ENCODE results near the gene RNU5B-1. TPM values are rescaled to one million over a fixed set of nuclear protein-coding genes. Genes with fewer than 3 reads are reported as not detected.

RNU5B-1 gene
- total and polyA plus RNA-seq, 9 of the 15 experiments (the other 6 are each of a cell fraction or from before 2014, with no cell fraction given): 14.2 TPM; not detected in 8

- BruUV-seq (replicated peaks): no TSS peak
Observed at GRCh38 chr15:65329288-65329983, 25.0 kb downstream of the RNU5B-1 start.

GRCh38 chr15:65329984-65330735 is 25.7 kb downstream of the RNU5B-1 start:
- H3K27ac ChIP-seq (ENCODE audit: extremely low read depth, low read depth, low read length): no peak overlapping the region
- ATAC-seq (no peak; the same call in 2 of the 3 replicates), FAIRE-seq (no peak), DNase-seq (ENCODE audit: extremely low read depth in 1 of 4, low spot score in 3 of 4) (no peak)
- 3% methylated on average over 15 of the region's 18 CpGs for WGBS (ENCODE audit: insufficient coverage, low coverage, missing lambda C conversion rate)
- H2AFZ ChIP-seq (ENCODE audit: low read depth, low read length): no peak overlapping the region
- peaks cover 9% of the 10 kb centered on the region; the same call in 1 of the 2 replicates for H4K20me1 ChIP-seq (replicated peaks; ENCODE audit: control insufficient read depth, insufficient read depth, low read length)
- no peak overlapping the region for H3K4me3 ChIP-seq
- no peak overlapping the region for H3K4me2 ChIP-seq (ENCODE audit: insufficient read depth, low read length)
- peaks cover 0 to 34% of the 10 kb centered on the region in 2 experiments; a peak in 2 of 5 replicates for H3K4me1 ChIP-seq (replicated peaks in 1 of 2; ENCODE audit: control insufficient read depth in 2 of 2, insufficient read depth in 2 of 2, low read length in 2 of 2)
- intact Hi-C loops (cut with micrococcal nuclease) (no loop called here), in situ Hi-C loops (cut with MboI) (no loop called here)
- H3K9me1 ChIP-seq (ENCODE audit: control insufficient read depth, insufficient read depth, low read length): no peaks in the 10 kb centered on the region
- H3K36me3 ChIP-seq (ENCODE audit: control insufficient read depth, insufficient read depth, low read length): no peaks in the 10 kb centered on the region
- no peaks in the 10 kb centered on the region for H3K79me2 ChIP-seq (ENCODE audit: control insufficient read depth, insufficient read depth, low read length)
- ChIA-PET CTCF (ENCODE audit: low intra/inter-chr PET ratio) (no interaction called here), POLR2A (interaction anchor here (1.3 to 3.6 kb wide), 2 partner anchors 11 to 25 kb away, joined by 3 to 20 read pairs; partner anchors contain the start of gene RNU5B-1)
- 0 out of 4 replicates have a peak overlapping the region, but pooled peaks of 1 of the 2 experiments have one; percentile 19 for H3K9ac ChIP-seq (ENCODE audit: insufficient read depth in 1 of 2, low read depth in 2 of 2, low read length in 2 of 2)
- no peaks in the 10 kb centered on the region for H3K9me3 ChIP-seq (replicated peaks; ENCODE audit: control insufficient read depth, insufficient read depth, low read depth, low read length)
- BruUV-seq (replicated peaks): no TSS peak
- peaks cover 41 to 66% of the 10 kb centered on the region in 2 experiments for H3K27me3 ChIP-seq (ENCODE audit: control insufficient read depth in 2 of 2, insufficient read depth in 2 of 2, low read length in 2 of 2)
- TF ChIP-seq ZFP36 (IDR thresholded peaks at IDR 0.05; ENCODE audit: low read depth, low read length, partially characterized antibody): peak; percentile 87
- peak in 1 of 2 experiments; percentile 80 for TF ChIP-seq E2F6 (IDR thresholded peaks at IDR 0.05; ENCODE audit: borderline replicate concordance in 1 of 2, extremely low read depth in 1 of 2, insufficient read depth in 1 of 2, insufficient read length in 1 of 2, low read depth in 1 of 2, low read length in 1 of 2, poor library complexity in 1 of 2, severe bottlenecking in 1 of 2)
- no peak for TF ChIP-seq ID3 (CRISPR knock-in tag; IDR thresholded peaks at IDR 0.05)
- no peak for TF ChIP-seq ID3 (tag; IDR thresholded peaks at IDR 0.05)
- TF ChIP-seq KDM1A (IDR thresholded peaks at IDR 0.05): peak in 1 of 2 experiments; percentile 61; a peak in 2 of 4 replicates
- TF ChIP-seq MAX (CRISPR knock-in tag; IDR thresholded peaks at IDR 0.05): peak; percentile 57
- TF ChIP-seq CBX8 (IDR thresholded peaks at IDR 0.05; ENCODE audit: borderline replicate concordance, extremely low read depth, low read depth, low read length, poor library complexity, severe bottlenecking): no peak

More at GRCh38 chr15:65329288-65329983, 25.0 kb downstream of the RNU5B-1 start:
- Histone ChIP-seq H2AFZ (ENCODE audit: low read depth, low read length) (no peak overlapping the region), H3K4me3 (no peak overlapping the region), H3K4me2 (ENCODE audit: insufficient read depth, low read length) (no peak overlapping the region), H4K20me1 (replicated peaks; ENCODE audit: control insufficient read depth, insufficient read depth, low read length) (peaks cover 9% of the 10 kb centered on the region; the same call in 1 of the 2 replicates), H3K9me3 (replicated peaks; ENCODE audit: control insufficient read depth, insufficient read depth, low read depth, low read length) (no peaks in the 10 kb centered on the region), H3K9me1 (ENCODE audit: control insufficient read depth, insufficient read depth, low read length) (no peaks in the 10 kb centered on the region), H3K27me3 (ENCODE audit: control insufficient read depth in 2 of 2, insufficient read depth in 2 of 2, low read length in 2 of 2) (peaks cover 36 to 61% of the 10 kb centered on the region in 2 experiments), H3K79me2 (ENCODE audit: control insufficient read depth, insufficient read depth, low read length) (no peaks in the 10 kb centered on the region), H3K36me3 (ENCODE audit: control insufficient read depth, insufficient read depth, low read length) (no peaks in the 10 kb centered on the region), H3K9ac (ENCODE audit: insufficient read depth in 1 of 2, low read depth in 2 of 2, low read length in 2 of 2) (peak overlapping the region in 1 of 2 experiments; percentile 52; a peak in 1 of 4 replicates), H3K27ac (ENCODE audit: extremely low read depth, low read depth, low read length) (no peak overlapping the region), H3K4me1 (replicated peaks in 1 of 2; ENCODE audit: control insufficient read depth in 2 of 2, insufficient read depth in 2 of 2, low read length in 2 of 2) (peaks cover 0 to 27% of the 10 kb centered on the region in 2 experiments; a peak in 2 of 5 replicates)
- POLR2A ChIA-PET: interaction anchor here (0.6 to 3.6 kb wide), 6 partner anchors 10 to 603 kb away, joined by 3 to 20 read pairs (median 3); partner anchors contain the start of gene RNU5B-1
- no peak for FAIRE-seq
- TF ChIP-seq TBP (optimal IDR thresholded peaks at IDR 0.05; ENCODE audit: low read depth, low read length): no peak
- TF ChIP-seq CEBPG (CRISPR knock-in tag; IDR thresholded peaks at IDR 0.05): peak; percentile 46; the same call in 1 of the 2 replicates
- no peak for TF ChIP-seq CEBPG (tag; conservative IDR thresholded peaks at IDR 0.05 in 1 of 2, IDR thresholded peaks at IDR 0.05 in 1 of 2)
- ATAC-seq: no peak
- WGBS (ENCODE audit: insufficient coverage, low coverage, missing lambda C conversion rate): 34% methylated on average over 20 of the region's 21 CpGs
- intact Hi-C loops (cut with micrococcal nuclease): no loop called here
- CTCF ChIA-PET (ENCODE audit: low intra/inter-chr PET ratio): no interaction called here
- DNase-seq (ENCODE audit: extremely low read depth in 1 of 4, low spot score in 3 of 4): no peak
- in situ Hi-C loops (cut with MboI): no loop called here

Measured in K562 (cell line).